T-helper 2 cell (primary cell): ENCODE data around the gene SOS1.
A peak's percentile ranks its signal among the peaks of the same experiment; 100 is the strongest.
"Not testable (repeated sequence)": the region's sequence is repeated elsewhere in the genome, so short reads cannot be mapped to it uniquely, and the experiment has no call there.

Experiments
- DNase-seq, 5 experiments: peaks; one replicate each; pipeline versions ENCODE4 v3.0.0 to v3.0.0-alpha.2; 2012 to 2022

Gene SOS1

DNA sequence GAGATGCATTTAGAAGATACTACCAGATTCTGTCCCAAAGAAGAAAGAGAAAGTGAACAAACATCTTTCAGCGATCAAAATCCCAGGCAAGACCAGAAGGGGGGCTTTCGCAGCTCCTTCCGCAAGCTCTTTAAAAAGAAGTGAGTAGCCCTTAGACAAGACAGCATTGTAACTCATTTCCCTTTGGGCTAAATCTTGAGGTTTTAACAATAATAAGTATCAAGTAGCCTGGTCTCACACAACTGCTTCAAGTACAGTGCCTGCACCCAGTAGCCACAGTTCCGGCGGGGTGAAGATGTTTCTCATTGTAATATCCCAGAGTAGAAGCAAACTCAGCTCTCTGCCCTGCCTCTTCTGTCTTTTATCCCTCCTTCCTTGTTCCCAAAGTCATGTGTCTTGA lies 154.8 kb downstream of the SOS1 start:
- no peak for DNase-seq

DNA sequence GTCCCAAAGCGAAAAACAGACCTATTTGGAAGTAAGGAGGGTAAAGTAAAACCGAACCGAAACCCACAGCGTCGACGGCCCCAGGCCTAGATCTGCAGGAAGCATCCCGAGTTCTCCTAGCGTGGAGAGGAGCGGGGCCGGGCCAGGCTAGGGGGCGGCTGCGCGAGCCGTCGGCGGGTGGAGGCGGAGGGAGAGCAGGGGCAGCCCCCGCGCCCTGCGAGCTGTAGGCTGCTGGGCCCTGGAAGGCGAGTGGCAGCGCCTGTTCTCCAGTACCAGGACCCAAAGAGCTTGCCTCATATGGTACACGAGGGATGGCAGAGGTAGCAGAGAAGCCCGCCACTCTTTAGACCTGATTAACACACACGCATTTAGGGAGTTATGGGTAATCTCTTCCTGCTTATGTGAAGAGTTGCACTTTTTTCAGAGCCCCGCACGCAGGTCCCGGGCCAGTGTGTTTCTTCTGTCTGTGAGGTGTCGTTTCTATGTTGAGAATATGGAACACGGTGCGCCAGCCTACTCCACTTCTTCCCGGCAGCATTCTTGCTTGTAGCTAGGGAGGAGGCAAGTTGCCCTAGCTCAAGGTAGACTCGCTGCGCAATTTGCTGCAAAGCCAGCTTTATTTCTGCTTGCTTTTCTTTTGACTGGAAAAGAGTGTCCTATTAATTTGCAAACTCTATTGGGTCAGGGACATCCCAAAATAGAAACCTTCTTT lies 160.1 kb downstream of the SOS1 start:
- DNase-seq: no peak

DNA sequence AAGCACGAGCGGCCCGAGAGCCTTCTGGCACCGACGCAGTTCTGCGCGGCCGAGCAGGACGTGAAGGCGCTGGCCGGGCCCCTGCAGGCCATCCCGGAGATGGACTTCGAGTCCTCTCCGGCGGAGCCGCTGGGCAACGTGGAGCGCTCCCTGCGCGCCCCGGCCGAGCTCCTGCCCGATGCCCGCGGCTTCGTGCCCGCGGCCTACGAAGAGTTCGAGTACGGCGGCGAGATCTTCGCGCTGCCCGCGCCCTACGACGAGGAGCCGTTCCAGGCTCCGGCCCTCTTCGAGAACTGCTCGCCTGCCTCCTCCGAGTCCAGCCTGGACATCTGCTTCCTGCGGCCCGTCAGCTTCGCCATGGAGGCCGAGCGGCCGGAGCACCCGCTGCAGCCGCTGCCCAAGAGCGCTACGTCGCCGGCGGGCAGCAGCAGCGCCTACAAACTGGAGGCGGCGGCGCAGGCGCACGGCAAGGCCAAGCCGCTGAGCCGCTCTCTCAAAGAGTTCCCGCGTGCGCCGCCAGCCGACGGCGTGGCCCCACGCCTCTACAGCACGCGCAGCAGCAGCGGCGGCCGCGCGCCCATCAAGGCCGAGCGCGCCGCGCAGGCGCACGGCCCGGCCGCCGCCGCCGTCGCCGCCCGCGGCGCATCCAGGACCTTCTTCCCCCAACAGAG lies 160.8 kb downstream of the SOS1 start:
- peak; percentile 21 to 93 (median 46) for DNase-seq

DNA sequence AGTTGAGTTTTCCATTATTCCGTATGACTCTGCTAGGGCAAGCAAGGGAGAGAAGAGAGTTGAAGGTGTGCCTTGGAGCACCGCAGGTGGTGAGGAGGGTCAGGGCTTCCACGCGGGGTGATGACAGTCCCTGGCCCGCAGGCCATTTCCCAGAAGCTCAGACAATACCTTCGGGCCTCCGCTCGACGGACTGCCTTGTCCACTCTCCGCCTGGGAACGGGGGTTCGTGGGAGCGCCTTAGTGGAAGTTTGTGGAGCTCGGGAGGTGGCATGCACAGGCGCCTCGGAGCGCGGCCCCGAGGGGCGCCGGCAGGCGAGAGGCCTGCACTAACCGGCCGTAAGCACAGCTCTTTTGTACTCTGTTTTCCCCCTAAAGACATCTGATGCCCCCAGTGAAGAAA lies 161.4 kb downstream of the SOS1 start:
- DNase-seq: no peak

DNA sequence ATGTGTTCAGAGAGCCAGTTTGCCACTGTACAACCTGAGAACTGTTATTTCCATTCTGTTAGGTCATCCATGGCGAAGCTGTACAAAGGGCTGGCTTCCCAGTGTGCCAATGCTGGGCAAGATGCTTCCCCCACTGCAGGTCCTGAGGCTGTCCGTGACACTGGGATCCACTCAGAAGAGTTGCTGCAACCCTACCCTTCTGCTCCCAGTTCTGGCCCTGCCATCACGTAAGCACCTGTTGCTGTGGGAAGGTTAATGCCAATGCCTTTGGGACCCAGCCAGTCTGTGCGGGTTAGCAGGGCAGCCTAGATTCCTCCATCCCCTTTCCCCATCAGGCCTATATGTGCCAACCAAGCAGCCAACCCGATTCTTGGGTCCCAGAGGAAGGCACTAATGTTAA lies 162.9 kb downstream of the SOS1 start:
- DNase-seq: no peak

DNA sequence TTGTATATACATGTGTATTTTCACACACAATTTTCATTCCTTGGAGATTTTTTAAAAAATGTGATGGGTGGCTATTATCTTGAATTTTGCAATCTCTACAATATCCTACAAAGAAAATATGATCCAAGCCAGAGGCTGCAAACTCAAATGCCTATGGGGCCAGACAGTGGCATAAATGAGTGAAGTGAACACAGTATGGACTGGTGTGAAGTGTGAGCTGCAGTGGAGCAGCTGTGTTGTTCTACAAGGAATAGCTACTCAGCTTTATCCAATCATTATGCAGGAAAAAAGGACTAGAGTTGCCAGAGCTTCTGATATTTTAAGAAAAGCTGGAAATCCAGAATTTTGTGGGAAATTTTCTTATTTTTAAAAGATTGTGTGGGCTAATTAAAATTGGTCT lies 169.1 kb downstream of the SOS1 start:
- no peak for DNase-seq

DNA sequence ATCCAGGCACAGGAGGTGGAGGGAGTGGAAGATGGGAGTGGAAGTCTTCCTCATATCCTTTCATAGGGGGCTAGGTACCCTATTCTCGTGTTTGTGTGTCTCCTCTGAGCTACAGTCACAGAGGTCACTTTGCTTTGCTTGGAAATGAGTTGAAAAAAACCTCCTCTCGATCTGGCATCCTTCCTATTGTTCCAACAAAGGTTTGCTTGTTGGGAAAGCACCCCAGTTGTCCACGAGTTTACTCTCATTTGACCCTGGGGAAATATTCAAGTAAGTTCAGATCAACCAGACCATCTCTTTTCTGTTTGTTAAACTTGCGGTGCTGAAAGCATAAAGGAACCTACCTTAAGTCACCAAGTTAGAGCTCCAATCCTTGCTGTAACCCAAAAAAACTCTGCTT lies 171.9 kb downstream of the SOS1 start:
- no peak for DNase-seq

DNA sequence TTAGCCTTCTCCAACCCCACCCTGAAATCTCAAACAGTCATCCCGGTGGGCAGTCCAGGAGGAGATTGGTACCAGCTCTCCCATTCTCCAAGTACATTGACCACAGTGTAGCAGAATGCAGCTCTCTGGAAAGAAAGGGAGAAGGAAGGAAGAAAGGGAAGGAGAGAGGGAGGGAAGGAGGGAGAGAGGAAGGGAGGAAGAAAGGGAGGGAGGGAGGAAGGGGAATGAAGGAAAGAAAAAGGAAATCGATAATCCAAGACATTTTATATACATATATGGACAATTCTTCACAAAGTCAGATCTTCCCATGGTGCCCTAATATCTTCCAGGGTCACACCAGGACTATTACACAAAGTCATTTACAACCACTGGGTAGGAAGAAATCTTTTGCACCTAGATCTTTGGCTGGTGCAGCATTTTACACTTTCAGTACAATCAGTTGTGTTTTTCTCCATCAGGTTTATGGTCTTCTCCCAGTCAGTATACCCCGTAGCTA lies 172.4 kb downstream of the SOS1 start:
- no peak for DNase-seq

DNA sequence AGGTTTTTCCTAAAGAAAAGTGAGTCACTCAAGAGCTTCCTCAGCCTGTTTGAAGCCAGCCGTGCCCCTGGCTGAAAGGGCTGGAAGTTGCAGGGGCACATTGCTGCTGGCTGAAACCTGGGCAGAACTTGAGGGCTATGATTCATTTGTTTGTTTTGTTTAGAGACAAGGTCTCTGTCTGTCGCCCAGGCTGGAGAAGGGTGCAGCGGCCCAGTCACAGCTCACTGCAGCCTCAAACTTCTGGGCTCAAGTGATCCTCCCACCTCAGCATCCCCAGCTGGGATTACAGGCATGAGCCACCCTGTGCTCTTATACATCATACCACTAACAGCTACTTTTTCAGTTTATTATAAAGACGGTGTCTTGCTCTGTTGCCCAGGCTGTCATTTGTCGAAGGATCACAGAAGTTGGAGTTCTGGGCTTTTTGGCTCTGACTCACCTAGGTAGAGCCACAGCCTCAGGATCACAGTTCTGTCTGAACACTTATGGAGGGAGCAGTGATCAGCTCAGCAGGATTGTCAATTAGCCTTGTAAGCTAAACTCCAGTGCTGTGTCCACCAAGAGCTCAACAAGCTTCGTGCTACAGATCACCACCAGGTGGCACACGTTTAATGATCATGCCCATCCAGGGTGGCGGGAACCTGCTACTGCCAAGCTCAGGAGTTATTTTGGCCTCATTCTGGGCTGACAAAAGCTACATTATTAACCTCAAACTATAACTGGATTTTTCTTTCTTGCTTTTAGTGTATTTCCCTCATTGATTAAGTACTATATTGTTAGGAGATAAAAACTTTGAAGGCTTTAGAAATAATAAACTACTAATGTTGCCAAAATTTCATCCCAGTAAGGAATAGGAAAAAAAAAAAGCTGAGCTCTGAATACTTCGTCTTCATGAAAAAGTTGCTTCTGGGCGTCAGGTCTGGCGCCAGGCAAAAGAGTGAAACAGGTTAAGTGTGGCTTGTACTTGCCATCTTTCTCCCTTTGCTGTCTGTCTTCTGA lies 173.3 kb downstream of the SOS1 start:
- peak in 4 of 5 experiments; percentile 17 to 81 (median 42) for DNase-seq

DNA sequence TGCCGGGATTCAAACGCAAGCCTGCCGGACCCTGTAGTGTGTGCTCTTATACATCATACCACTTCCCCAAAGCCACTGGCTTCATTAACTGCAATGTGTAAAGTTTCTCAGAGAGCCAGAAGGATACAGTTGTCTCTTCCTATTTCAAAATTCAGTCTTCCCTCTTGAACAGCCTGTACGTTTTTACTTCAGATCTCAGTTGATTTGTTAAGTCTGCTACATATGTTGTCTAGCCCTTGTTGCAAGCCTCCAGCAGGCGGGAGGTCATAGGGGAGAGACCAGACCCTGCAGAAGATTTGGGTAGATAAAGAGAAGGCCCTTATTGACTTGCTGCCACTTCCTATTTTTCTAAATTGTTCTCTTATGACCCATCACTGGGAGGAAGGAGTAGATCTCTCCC lies 174.9 kb downstream of the SOS1 start:
- no peak for DNase-seq

DNA sequence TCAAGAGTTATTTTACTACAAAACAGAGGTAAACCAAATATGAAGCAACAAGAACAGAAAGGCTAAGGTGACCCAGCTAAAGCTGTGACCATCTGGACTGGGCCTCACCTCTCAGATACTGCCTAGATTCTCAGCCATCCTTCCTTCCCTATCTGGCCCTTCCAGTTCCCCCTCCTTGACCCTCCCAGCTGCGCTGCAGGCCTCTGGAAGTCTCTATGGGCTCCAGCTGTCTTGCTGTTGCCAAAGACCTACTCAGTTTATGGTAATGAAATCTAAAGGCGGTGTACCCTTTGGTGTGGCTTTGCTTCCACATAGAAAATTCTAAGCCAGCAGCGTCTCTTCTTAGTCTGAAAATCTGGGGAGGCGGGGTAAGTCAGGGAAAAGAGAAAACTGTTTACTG lies 175.5 kb downstream of the SOS1 start:
- DNase-seq: no peak

DNA sequence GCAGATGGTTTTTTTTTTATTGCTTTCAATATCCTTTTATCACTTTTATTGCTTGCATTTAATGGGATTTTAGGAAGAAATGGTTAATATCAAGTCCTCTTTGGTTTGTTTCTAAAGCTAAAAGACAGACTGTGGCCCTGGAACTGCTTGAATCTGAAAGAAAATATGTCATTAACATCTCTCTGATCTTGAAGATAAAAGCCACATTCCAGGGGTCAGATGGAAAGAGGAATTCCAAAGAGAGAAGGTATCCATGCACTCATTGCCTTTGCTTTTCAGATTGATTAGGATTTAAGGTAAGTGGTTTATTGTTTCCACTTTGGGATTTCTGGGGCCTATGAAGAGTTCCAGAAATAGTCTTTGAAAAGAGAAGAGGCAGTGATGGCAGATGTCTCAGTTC lies 177.1 kb downstream of the SOS1 start:
- no peak for DNase-seq

DNA sequence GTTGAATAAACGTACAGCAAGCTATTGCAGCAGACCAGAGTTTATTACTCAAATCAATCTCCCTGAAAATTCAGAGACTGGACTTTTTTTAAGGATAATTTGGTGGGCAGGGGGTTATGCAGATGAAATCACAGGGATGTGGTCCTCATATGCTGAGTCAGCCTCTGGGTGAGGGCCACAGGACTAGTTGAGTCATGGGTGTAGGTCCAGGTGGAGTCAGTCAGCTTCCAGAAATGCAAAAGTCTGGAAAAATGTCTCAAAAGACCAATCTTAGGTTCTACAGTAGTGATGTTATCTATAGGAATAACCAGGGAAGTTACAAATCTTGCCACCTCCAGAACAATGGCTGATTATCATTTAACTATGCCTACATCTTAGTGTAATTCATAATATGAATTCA lies 180.1 kb downstream of the SOS1 start:
- DNase-seq: no peak

DNA sequence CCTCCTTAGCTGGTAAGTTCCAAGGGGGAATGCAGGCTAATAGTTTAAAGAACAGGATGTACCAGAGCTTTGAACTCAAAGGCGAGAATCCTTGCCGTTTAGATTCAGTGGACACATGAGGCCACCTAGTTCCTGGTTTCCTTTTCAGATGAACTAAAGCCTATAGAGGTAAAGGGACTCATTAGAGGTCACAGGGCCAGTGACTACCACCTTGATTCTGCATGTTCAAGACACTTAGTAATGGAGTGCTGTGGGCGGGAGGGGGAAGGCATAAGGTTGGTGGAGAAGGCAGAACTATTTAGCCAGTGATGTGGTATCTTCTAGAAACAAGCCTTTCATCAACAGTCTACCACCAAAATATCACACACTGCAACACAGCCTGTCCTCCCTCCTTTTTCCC lies 183.3 kb downstream of the SOS1 start:
- no peak for DNase-seq

DNA sequence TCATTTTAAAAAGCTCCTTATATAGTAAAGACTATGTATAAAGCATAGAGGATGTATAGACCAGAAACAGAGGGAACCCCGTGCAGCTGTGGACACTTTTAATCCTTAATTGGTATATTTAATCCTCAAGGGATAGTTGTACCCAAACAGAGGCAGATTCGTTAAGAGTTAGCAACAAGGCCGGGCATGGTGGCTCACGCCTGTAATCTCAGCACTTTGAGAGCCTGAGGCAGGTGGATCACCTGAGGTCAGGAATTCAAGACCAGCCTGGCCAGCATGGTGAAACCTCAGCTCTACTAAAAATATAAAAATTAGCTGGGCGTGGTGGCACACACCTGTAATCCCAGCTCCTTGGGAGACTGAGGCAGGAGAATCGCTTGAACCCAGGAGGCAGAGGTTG lies 184.3 kb downstream of the SOS1 start:
- DNase-seq: not testable (repeated sequence)

DNA sequence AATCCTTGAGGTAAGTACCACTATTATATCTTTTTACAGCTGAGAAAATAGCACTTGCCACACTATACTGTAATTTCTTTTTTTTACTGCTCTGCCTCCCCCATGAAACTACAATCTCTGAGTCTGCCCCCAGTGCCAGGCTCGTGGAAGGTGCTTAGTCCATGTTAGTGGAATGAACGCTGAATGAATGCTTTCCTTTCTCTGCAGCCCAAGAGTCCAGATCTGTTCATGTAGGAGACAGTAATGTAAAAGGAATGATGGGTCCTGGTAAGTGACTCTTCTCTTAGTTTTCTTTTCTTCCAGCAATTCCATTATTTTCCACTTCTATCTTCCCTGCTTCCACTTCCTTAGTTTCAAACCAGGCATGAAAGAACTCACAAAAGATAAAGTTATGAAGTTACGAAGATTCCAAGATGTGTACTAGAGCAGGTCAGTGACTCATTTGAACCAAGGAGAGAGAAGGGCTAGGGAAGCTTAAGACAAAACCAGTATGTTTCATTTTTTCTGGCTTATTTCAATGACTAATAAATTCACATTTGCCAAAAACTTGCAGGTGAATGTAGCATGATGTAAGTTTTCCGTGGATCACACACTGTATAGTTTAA lies 185.2 kb downstream of the SOS1 start:
- DNase-seq: no peak

DNA sequence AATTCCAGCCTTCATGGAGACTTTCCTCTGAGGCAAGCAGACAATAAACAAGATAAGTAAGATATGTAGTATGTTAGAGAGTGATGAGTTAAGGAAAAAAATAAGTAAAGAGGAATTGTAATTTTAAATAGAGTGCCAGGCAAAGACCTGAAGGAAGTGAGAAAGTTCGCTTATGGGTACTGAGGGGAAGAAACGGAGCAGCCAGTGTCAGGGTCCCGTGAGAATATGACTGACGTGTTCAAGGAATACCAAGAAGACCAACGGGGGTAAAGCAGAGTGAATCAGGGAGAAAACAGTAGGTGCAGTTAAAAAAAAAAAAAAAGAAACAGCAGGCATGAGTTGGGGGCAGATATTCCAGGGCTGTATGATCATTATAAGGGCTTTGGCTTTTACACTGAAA lies 186.1 kb downstream of the SOS1 start:
- DNase-seq: no peak

DNA sequence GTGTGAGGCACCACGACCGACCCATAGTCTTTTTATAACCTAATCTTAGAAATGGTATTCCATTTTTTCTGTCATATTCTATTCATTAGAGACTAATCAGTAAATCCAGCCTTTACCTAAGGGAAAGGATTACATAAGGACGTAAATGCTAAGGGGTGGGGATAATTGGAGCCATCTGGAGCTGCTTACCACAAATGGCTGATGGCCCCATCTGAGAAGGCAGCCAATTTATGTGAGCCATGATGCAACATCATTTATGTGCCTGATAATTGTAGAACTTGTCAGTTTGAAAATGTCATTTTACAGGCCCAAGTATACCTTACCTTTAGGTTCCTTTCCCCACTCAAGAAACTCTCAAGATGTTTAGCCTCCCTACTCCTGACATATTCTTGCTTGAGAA lies 187.2 kb downstream of the SOS1 start:
- DNase-seq: no peak

DNA sequence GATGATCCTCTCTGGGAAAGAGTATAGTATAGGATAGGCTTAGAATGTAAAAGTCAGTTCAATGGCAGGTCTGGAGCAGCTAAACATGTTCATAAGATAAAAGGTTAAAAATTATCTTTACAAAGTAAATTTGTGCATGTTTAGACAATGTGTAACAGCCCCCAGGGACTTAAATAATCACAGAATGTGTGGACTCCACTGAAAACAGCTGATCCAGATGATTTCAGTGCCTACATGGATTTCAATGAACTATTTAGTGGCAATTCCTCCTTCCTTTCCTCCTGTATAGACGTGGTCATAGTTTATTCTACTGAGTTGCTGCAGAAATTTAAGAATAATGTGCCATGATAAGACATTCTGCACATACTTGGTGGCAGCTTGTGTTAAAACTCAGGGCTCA lies 188.3 kb downstream of the SOS1 start:
- no peak for DNase-seq
